Bone marrow (tissue), 2 donors: ENCODE data around the gene ZRANB3.
"Not testable (repeated sequence)": the region's sequence is repeated elsewhere in the genome, so short reads cannot be mapped to it uniquely, and the experiment has no call there.

ENCODE experiments used
- DNase-seq, 2 donors: peaks; one replicate each; lab custom pipeline; 2025; lab: John Stamatoyannopoulos, UW

ZRANB3 gene

GRCh38 chr2:135485441-135485840, 45.6 kb downstream of the ZRANB3 start:
- DNase-seq, result no peak

GRCh38 chr2:135475128-135475527, 55.9 kb downstream of the ZRANB3 start:
- no peak for DNase-seq

GRCh38 chr2:135473567-135473966, 57.5 kb downstream of the ZRANB3 start:
- no peak for DNase-seq

GRCh38 chr2:135471106-135471505, 59.9 kb downstream of the ZRANB3 start:
- DNase-seq, result no peak

GRCh38 chr2:135457279-135457678, 73.7 kb downstream of the ZRANB3 start:
- no peak for DNase-seq

- no peak for DNase-seq
Measured at GRCh38 chr2:135456835-135457234, 74.2 kb downstream of the ZRANB3 start.

- no peak for DNase-seq
Measured at GRCh38 chr2:135456431-135456830, 74.6 kb downstream of the ZRANB3 start.

GRCh38 chr2:135454608-135455007, 76.4 kb downstream of the ZRANB3 start:
- DNase-seq, result no peak

- not testable (repeated sequence) for DNase-seq
Measured at GRCh38 chr2:135453027-135453426, 78.0 kb downstream of the ZRANB3 start.

- no peak for DNase-seq
Measured at GRCh38 chr2:135451966-135452365, 79.1 kb downstream of the ZRANB3 start.

- DNase-seq, result not testable (repeated sequence)
Measured at GRCh38 chr2:135443013-135443412, 88.0 kb downstream of the ZRANB3 start.

- DNase-seq, result not testable (repeated sequence)
Measured at GRCh38 chr2:135435155-135435554, 95.9 kb downstream of the ZRANB3 start.

- DNase-seq, result no peak
Measured at GRCh38 chr2:135424849-135425248, 106.2 kb downstream of the ZRANB3 start.

- no peak for DNase-seq
Measured at GRCh38 chr2:135422898-135423297, 108.1 kb downstream of the ZRANB3 start.

GRCh38 chr2:135411646-135412045, 119.4 kb downstream of the ZRANB3 start:
- no peak for DNase-seq

- no peak for DNase-seq
Measured at GRCh38 chr2:135409436-135409835, 121.6 kb downstream of the ZRANB3 start.

GRCh38 chr2:135396259-135396658, 134.8 kb downstream of the ZRANB3 start:
- DNase-seq, result not testable (repeated sequence)

- no peak for DNase-seq
Measured at GRCh38 chr2:135386993-135387392, 144.0 kb downstream of the ZRANB3 start.

- no peak for DNase-seq
Measured at GRCh38 chr2:135378591-135378990, 152.4 kb downstream of the ZRANB3 start.

GRCh38 chr2:135373702-135374101, 157.3 kb downstream of the ZRANB3 start:
- DNase-seq, result no peak

- DNase-seq, result no peak
Measured at GRCh38 chr2:135349941-135350340, 181.1 kb downstream of the ZRANB3 start.

GRCh38 chr2:135348096-135348704, 182.8 kb downstream of the ZRANB3 start:
- DNase-seq, result not testable (repeated sequence)

GRCh38 chr2:135337071-135337470, 193.9 kb downstream of the ZRANB3 start:
- no peak for DNase-seq

- DNase-seq, result no peak
Measured at GRCh38 chr2:135335256-135335655, 195.8 kb downstream of the ZRANB3 start.
